HL-60 (cell line): ENCODE measurements around the gene DCP2.
A peak's percentile ranks its signal among the peaks of the same experiment; 100 is the strongest.

Experiments used
- DNase-seq, 2 experiments: peaks; one replicate each; pipeline ENCODE4 v3.0.0-alpha.2; 2010 to 2020; ENCODE audit warnings: low read depth in 1 of 2, low spot score in 1 of 2
- H3K27ac ChIP-seq: fragments of 250-450 bp; sonication (Bioruptor Pico); replicated peaks from 2 replicates; pipeline ENCODE4 v1.5.1; 2020; ENCODE audit warnings: mild to moderate bottlenecking, moderate library complexity
- H3K27me3 ChIP-seq: fragments of 250-450 bp; sonication (Bioruptor Pico); 2 replicates; pipeline ENCODE4 v1.5.1; 2021; ENCODE audit warnings: mild to moderate bottlenecking, moderate library complexity; ENCODE audit not compliant: insufficient read depth, poor library complexity, severe bottlenecking
- H3K4me3 ChIP-seq: replicated peaks from 2 replicates; pipeline ENCODE4 v1.5.1; 2011; ENCODE audit warnings: mild to moderate bottlenecking, control low read depth, low read length; ENCODE audit not compliant: insufficient read depth
- CTCF ChIP-seq: IDR thresholded peaks from one replicate; pipeline ENCODE4 v1.5.1; 2011; ENCODE audit warnings: low read length, control low read depth, inconsistent platforms; ENCODE audit not compliant: insufficient read depth
- GABPA ChIP-seq: IDR thresholded peaks from 2 replicates; pipeline ENCODE4 v1.6.1; 2012; ENCODE audit warnings: low read depth
- POLR2AphosphoS5 ChIP-seq: IDR thresholded peaks from 2 replicates; pipeline ENCODE4 v1.6.1; 2012; ENCODE audit warnings: low read depth
- REST ChIP-seq: IDR thresholded peaks from 2 replicates; pipeline ENCODE4 v1.6.1; 2012; ENCODE audit warnings: low read depth; ENCODE audit not compliant: insufficient replicate concordance
- SPI1 ChIP-seq: IDR thresholded peaks from 2 replicates; pipeline ENCODE4 v1.6.1; 2012; ENCODE audit warnings: low read depth, mild to moderate bottlenecking, borderline replicate concordance

The DCP2 gene

GRCh38 chr5:112977440-112977861, 853 bp downstream of the DCP2 start:
- TF ChIP-seq SPI1 = no peak
- no peak for TF ChIP-seq GABPA
- no peak for TF ChIP-seq CTCF
- DNase-seq = no peak
- H3K27ac ChIP-seq = peak overlapping the region; percentile 90

GRCh38 chr5:112978836-112979235, 2.2 kb downstream of the DCP2 start:
- Histone ChIP-seq H3K4me3 (0 out of 2 replicates have a peak overlapping the region, but pooled peaks have one; percentile 12), H3K27me3 (no peaks in the 10 kb centered on the region), H3K27ac (no peak overlapping the region)
- DNase-seq = no peak
- TF ChIP-seq SPI1 (no peak), REST (no peak), CTCF (no peak), POLR2AphosphoS5 (no peak)

More at GRCh38 chr5:112977440-112977861, 853 bp downstream of the DCP2 start:
- Histone ChIP-seq H3K4me3 (peak overlapping the region; percentile 79), H3K27me3 (no peaks in the 10 kb centered on the region)

- TF ChIP-seq REST (no peak), POLR2AphosphoS5 (no peak), CTCF (no peak), SPI1 (no peak)
- no peaks in the 10 kb centered on the region for H3K27me3 ChIP-seq
- H3K4me3 ChIP-seq = no peak overlapping the region
- no peak for DNase-seq
- H3K27ac ChIP-seq = no peak overlapping the region
Observed at GRCh38 chr5:112979723-112980122, 3.1 kb downstream of the DCP2 start.

- no peaks in the 10 kb centered on the region for H3K27me3 ChIP-seq
- no peak for TF ChIP-seq CTCF
- no peak for TF ChIP-seq POLR2AphosphoS5
- TF ChIP-seq REST = no peak
- TF ChIP-seq GABPA = no peak
- TF ChIP-seq SPI1 = no peak
- no peak for DNase-seq
- H3K27ac ChIP-seq = no peak overlapping the region
- no peak overlapping the region for H3K4me3 ChIP-seq
Observed at GRCh38 chr5:112983363-112983762, 6.8 kb downstream of the DCP2 start.
